K562 (cell line): ENCODE measurements around the gene COL24A1. TPM values are rescaled to one million over a fixed set of nuclear protein-coding genes. Genes with fewer than 3 reads are reported as not detected.

Experiments
- ATAC-seq: fragments of 200-7000 bp; cut with Tn5 transposase; 3 replicates; pipeline ENCODE4 v1.9.1; 2020; ENCODE audit warnings: moderate library complexity
- BruUV-seq: library from RNA; stranded (reverse); fragments of 400-500 nt; replicated peaks from 2 replicates; lab custom pipeline; 2021; lab: Mats Ljungman, UMichigan
- CTCF ChIA-PET: fragments of 300-600 bp; formaldehyde crosslinking; extraction: SDS; loops from one replicate; lab custom pipeline; 2021; ENCODE audit warnings: low intra/inter-chr PET ratio; lab: Yijun Ruan, JAX
- POLR2A ChIA-PET: fragments of 300-600, 350-650 bp; sonication (Branson Sonifier 250); formaldehyde crosslinking; extraction: SDS; loops from one replicate; lab custom pipeline; 2021; ENCODE audit warnings: antibody characterized with exemption, inconsistent platforms; lab: Yijun Ruan, JAX
- DNase-seq, 4 experiments: peaks; one replicate each; pipeline versions ENCODE4 v3.0.0 to v3.0.0-alpha.2; 2011 to 2018; ENCODE audit warnings: low spot score in 3 of 4, mixed read lengths in 3 of 4; ENCODE audit errors: extremely low read depth in 1 of 4
- FAIRE-seq: peaks from 2 replicates; lab custom pipeline; 2011; peaks lifted over from hg19 to GRCh38; lab: Jason Lieb, UNC
- H2AFZ ChIP-seq: 2 replicates; pipeline ENCODE4 v1.6.0; 2011; ENCODE audit warnings: low read depth, low read length, control low read depth, inconsistent platforms
- H3K27ac ChIP-seq: fragments of 200-600 bp; 3 replicates; pipeline ENCODE4 v1.8.0; 2011; ENCODE audit warnings: low read depth, mild to moderate bottlenecking, control low read depth, inconsistent platforms, low read length, moderate library complexity, mixed read lengths; ENCODE audit errors: extremely low read depth
- H3K27me3 ChIP-seq, 2 experiments: fragments of 300-600 bp in 1 of 2; 2 replicates in 1 of 2; 3 replicates in 1 of 2; pipeline versions ENCODE4 v1.6.0 to v1.8.0; 2011; ENCODE audit warnings: inconsistent platforms in 2 of 2, low read length in 2 of 2, mild to moderate bottlenecking in 1 of 2, mixed read lengths in 1 of 2, moderate library complexity in 1 of 2; ENCODE audit not compliant: control insufficient read depth in 2 of 2, insufficient read depth in 2 of 2
- H3K36me3 ChIP-seq: fragments of 300-600 bp; 3 replicates; pipeline ENCODE4 v1.8.0; 2011; ENCODE audit warnings: mild to moderate bottlenecking, low read length, inconsistent platforms; ENCODE audit not compliant: control insufficient read depth, insufficient read depth
- H3K4me1 ChIP-seq, 2 experiments: fragments of 200-600 bp in 1 of 2; replicated peaks in 1 of 2; 2 replicates in 1 of 2; 3 replicates in 1 of 2; pipeline versions ENCODE4 v1.5.1 to v1.8.0; 2011; ENCODE audit warnings: inconsistent platforms in 2 of 2, low read length in 2 of 2, mild to moderate bottlenecking in 1 of 2, mixed read lengths in 1 of 2, moderate library complexity in 1 of 2; ENCODE audit not compliant: control insufficient read depth in 2 of 2, insufficient read depth in 2 of 2
- H3K4me2 ChIP-seq: 2 replicates; pipeline ENCODE4 v1.6.1; 2011; ENCODE audit warnings: low read length, control low read depth, inconsistent platforms, mixed read lengths; ENCODE audit not compliant: insufficient read depth
- H3K4me3 ChIP-seq: fragments of 200-600 bp; sonication (generic), shearing (Covaris generic); 2 replicates; pipeline ENCODE4 v1.5.1; 2016; ENCODE audit warnings: control low read depth, inconsistent platforms
- H3K79me2 ChIP-seq: fragments of 200-600 bp; 3 replicates; pipeline ENCODE4 v1.8.0; 2011; ENCODE audit warnings: low read length, inconsistent platforms; ENCODE audit not compliant: control insufficient read depth, insufficient read depth
- H3K9ac ChIP-seq, 2 experiments: 2 replicates each; pipeline versions ENCODE4 v1.6.0 to v1.6.1; 2011; ENCODE audit warnings: low read depth in 2 of 2, low read length in 2 of 2, control low read depth in 1 of 2, inconsistent platforms in 1 of 2, mild to moderate bottlenecking in 1 of 2, mixed read lengths in 1 of 2; ENCODE audit not compliant: insufficient read depth in 1 of 2
- H3K9me1 ChIP-seq: one replicate; pipeline ENCODE4 v1.6.0; 2011; ENCODE audit warnings: inconsistent platforms, mild to moderate bottlenecking, low read length, moderate library complexity; ENCODE audit not compliant: control insufficient read depth, insufficient read depth
- H3K9me3 ChIP-seq: replicated peaks from 2 replicates; pipeline ENCODE4 v1.5.1; 2011; ENCODE audit warnings: low read depth, low read length, inconsistent platforms; ENCODE audit not compliant: control insufficient read depth, insufficient read depth
- H4K20me1 ChIP-seq: replicated peaks from 2 replicates; pipeline ENCODE4 v1.6.1; 2011; ENCODE audit warnings: low read length, inconsistent platforms, mixed read lengths; ENCODE audit not compliant: control insufficient read depth, insufficient read depth
- ARHGAP35 ChIP-seq: fragments of 450-650 bp; IDR thresholded peaks from 2 replicates; pipeline ENCODE4 v1.6.1; 2018; ENCODE audit not compliant: partially characterized antibody
- CUX1 ChIP-seq: fragments of 200-800 bp; sonication (Bioruptor generic); IDR thresholded peaks from 2 replicates; pipeline ENCODE4 v1.6.1; 2016; ENCODE audit warnings: missing genetic modification characterization, missing compliant biosample characterization
- FUS ChIP-seq: fragments of 200-400 bp; formaldehyde crosslinking; optimal IDR thresholded peaks from 2 replicates; pipeline ENCODE3; 2017; ENCODE audit warnings: low read depth, low read length
- GATAD2A ChIP-seq: fragments of 450-650 bp; IDR thresholded peaks from 2 replicates; pipeline ENCODE4 v1.6.1; 2017
- KHSRP ChIP-seq: fragments of 450-650 bp; IDR thresholded peaks from 2 replicates; pipeline ENCODE4 v1.6.1; 2017
- in situ Hi-C: fragments of 300-500 bp; cut with MboI; formaldehyde crosslinking; loops from 4 replicates; pipeline ENCODE4 v1.15.0; 2018; ENCODE audit warnings: inconsistent platforms, mixed read lengths
- intact Hi-C: fragments of 100-400 bp; cut with micrococcal nuclease; formaldehyde crosslinking; loops from 2 replicates; pipeline ENCODE4 v1.14.2; 2022
- polyA plus RNA-seq, 8 experiments: library from polyadenylated mRNA; depleted of rRNA in 4 of 8; stranded (reverse) in 5 of 8; unstranded in 3 of 8; fragments of >200 nt; fragmentation: Nextera tagmentation in 2 of 8; fragmentation: Illumina TruSeq in 1 of 8; extraction: Ambion mirVana in 2 of 8; extraction: Trizol in 1 of 8; gene quantifications; 2 replicates each; pipeline versions ENCODE4 v1.2.1 to v1.2.3, GENCODE V29; 2011 to 2014; ENCODE audit warnings: inconsistent platforms in 1 of 8, missing spikeins in 1 of 8
- total RNA-seq, 7 experiments: library from RNA; depleted of rRNA in 6 of 7; stranded (reverse); fragments of >200 nt in 6 of 7; fragmentation: Illumina TruSeq in 2 of 7; extraction: Trizol in 2 of 7; gene quantifications; 2 replicates each; pipeline versions ENCODE4 v1.2.1 to v1.2.3, GENCODE V29; 2011 to 2021; ENCODE audit warnings: low replicate concordance in 1 of 7

COL24A1 gene
- total and polyA plus RNA-seq, 9 of the 15 experiments (the other 6 are each of a cell fraction or from before 2014, with no cell fraction given) = 0.01 to 0.06 (median 0.03) TPM; not detected in 2

DNA sequence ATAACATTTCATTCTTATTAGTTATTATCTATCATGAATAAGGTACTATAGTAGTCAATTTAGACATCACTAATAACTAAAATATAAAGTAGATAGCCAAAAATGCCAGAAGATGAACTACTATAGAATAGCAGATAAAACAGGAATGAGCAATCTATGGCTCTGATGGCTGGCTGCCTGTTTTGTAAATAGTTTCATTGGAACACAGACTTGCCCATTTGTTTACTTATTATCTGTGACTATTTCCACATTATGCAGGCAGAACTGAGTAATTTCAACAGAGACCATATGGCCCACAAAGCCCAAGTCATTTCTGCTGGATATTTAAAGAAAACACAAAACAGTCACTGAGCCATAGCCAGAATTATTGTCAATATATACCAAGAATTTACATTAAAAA lies 222.1 kb downstream of the COL24A1 start (continued):
- TF ChIP-seq CUX1 (CRISPR knock-in tag) = no peak

DNA sequence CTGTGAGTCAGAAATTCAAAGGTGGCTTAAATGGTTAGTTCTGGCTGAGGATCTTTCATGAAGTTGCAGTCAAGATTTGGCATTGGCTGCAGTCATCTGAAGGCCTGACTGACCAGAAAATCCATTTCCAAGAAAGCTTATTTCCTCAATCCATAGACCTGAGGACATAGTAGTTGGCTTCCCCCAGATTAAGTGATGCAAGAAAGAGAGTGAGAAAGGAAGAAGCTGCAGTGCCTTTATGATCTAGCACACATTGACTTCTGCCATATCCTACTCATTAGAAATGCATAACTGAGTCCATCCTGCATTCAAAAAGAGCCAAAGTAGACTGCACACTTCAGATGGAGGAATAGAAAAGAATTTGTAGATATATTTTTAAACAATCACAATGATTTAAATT lies 222.6 kb downstream of the COL24A1 start:
- Histone ChIP-seq H2AFZ (no peak overlapping the region), H3K27ac (no peak overlapping the region), H4K20me1 (no peaks in the 10 kb centered on the region), H3K4me3 (no peak overlapping the region), H3K4me2 (no peak overlapping the region), H3K9me3 (no peaks in the 10 kb centered on the region), H3K4me1 (no peaks in the 10 kb centered on the region), H3K36me3 (no peaks in the 10 kb centered on the region), H3K9ac (no peak overlapping the region), H3K27me3 (no peaks in the 10 kb centered on the region), H3K9me1 (no peaks in the 10 kb centered on the region), H3K79me2 (no peaks in the 10 kb centered on the region)
- DNase-seq = no peak
- in situ Hi-C loops = no loop called here
- CTCF ChIA-PET = no interaction called here
- BruUV-seq = no TSS peak
- POLR2A ChIA-PET = no interaction called here
- no peak for FAIRE-seq
- TF ChIP-seq FUS (no peak), ARHGAP35 (no peak), KHSRP (no peak), GATAD2A (no peak)
- ATAC-seq = no peak
- intact Hi-C loops = no loop called here
